SH-SY5Y (cell line): Measurements from ENCODE around the gene ACTL8.

Experiments
- GATA2 ChIP-seq: IDR thresholded peaks from 2 replicates; pipeline ENCODE4 v1.6.1; 2011; ENCODE audit warnings: mild to moderate bottlenecking, low read depth, low read length
- GATA3 ChIP-seq: IDR thresholded peaks from 2 replicates; pipeline ENCODE4 v1.6.1; 2011; ENCODE audit warnings: low read depth, mild to moderate bottlenecking, low read length, moderate library complexity

The ACTL8 gene

GRCh38 chr1:17844185-17844826 is 89.2 kb downstream of the ACTL8 start:
- no peak for TF ChIP-seq GATA3
- no peak for TF ChIP-seq GATA2

GRCh38 chr1:17845583-17845982 is 90.5 kb downstream of the ACTL8 start:
- TF ChIP-seq GATA2 (no peak), GATA3 (no peak)

GRCh38 chr1:17846341-17846740 is 91.2 kb downstream of the ACTL8 start:
- TF ChIP-seq GATA2 (no peak), GATA3 (no peak)

GRCh38 chr1:17847111-17847510 is 92.0 kb downstream of the ACTL8 start:
- TF ChIP-seq GATA3 (no peak), GATA2 (no peak)

- TF ChIP-seq GATA2: no peak
- TF ChIP-seq GATA3: no peak
Observed at GRCh38 chr1:17849216-17849615, 94.1 kb downstream of the ACTL8 start.

- TF ChIP-seq GATA2 (no peak), GATA3 (no peak)
Observed at GRCh38 chr1:17851056-17851455, 95.9 kb downstream of the ACTL8 start.

GRCh38 chr1:17852383-17852782 is 97.2 kb downstream of the ACTL8 start:
- TF ChIP-seq GATA3 (no peak), GATA2 (no peak)

- TF ChIP-seq GATA2: no peak
- no peak for TF ChIP-seq GATA3
Observed at GRCh38 chr1:17853241-17853935, 98.3 kb downstream of the ACTL8 start.

GRCh38 chr1:17856496-17857108 is 101.5 kb downstream of the ACTL8 start:
- TF ChIP-seq GATA2: no peak
- TF ChIP-seq GATA3: no peak

GRCh38 chr1:17857109-17857499 is 102.0 kb downstream of the ACTL8 start:
- TF ChIP-seq GATA2: no peak
- TF ChIP-seq GATA3: no peak

GRCh38 chr1:17857996-17858395 is 102.9 kb downstream of the ACTL8 start:
- TF ChIP-seq GATA2 (no peak), GATA3 (no peak)

GRCh38 chr1:17860812-17861211 is 105.7 kb downstream of the ACTL8 start:
- no peak for TF ChIP-seq GATA3
- TF ChIP-seq GATA2: no peak

GRCh38 chr1:17861685-17862084 is 106.6 kb downstream of the ACTL8 start:
- TF ChIP-seq GATA2 (peak; percentile 85), GATA3 (peak; percentile 80; the same call in 1 of the 2 replicates)

GRCh38 chr1:17862121-17862520 is 107.0 kb downstream of the ACTL8 start:
- TF ChIP-seq GATA2 (no peak), GATA3 (no peak)

GRCh38 chr1:17865912-17866739 is 111.0 kb downstream of the ACTL8 start:
- TF ChIP-seq GATA3 (no peak), GATA2 (no peak)
